Gastrocnemius medialis (tissue), 4 donors: Measurements from ENCODE around the gene TCHP.

ENCODE experiments used
- POLR2A ChIP-seq, 2 donors: fragments of 450-650 bp; IDR thresholded peaks; one replicate each; pipeline ENCODE4 v1.6.1; 2017; ENCODE audit warnings: antibody characterized with exemption in 2 of 2, mild to moderate bottlenecking in 2 of 2, moderate library complexity in 2 of 2
- TF ChIP-seq, protein P1 (sequence below), 5 experiments: fragments of 450-650 bp in 3 of 5; fragments of 200-600 bp in 2 of 5; sonication (generic) in 2 of 5; IDR thresholded peaks in 4 of 5; conservative IDR thresholded peaks in 1 of 5; 1 replicate in 4 of 5; 2 replicates in 1 of 5; pipeline ENCODE4 v1.5.1; 2016 to 2019; ENCODE audit warnings: antibody characterized with exemption in 5 of 5, mild to moderate bottlenecking in 3 of 5, moderate library complexity in 3 of 5

DNA sequence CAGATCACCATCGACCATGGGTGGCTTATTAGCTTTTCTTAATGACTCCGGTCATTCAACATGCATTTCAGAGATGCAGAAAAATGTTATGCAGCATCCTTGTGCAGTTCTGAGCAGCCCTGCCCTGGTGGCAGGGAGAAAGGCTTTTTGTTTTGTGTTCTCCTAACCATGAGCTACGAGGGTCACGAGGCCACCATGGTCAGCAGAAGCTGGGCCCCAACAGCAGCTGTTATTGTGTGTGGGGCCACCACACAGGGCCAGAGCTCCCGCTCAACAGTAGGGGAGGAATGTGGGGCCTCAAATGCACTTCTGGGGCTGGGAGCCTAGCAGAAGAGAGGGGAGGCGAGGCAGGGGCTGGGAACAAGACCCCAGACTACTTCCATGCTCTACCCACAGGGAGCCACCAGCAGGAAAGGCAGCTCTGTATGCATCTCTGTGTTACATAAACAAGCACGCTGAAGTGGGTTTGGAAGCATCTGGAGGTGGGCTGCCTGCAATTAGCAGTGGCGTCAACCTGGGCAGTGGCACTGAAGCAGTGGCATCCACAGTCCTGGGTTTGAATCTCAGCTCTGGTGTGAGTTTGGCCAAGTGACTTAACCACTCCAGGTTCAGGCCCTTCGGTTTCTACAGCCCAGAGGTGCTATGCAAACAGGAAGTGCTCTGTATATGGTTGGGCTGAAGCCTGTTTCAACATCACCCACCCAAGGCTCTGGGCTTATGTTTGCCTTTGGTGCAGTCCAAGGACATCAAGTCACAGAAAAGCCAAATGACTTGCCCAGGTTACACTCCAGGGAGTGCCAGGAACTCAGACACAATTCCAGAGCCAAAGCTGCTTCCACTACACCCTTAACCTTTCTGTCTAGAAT, 36.0 kb upstream of the TCHP start:
- TF ChIP-seq, protein P1, sequence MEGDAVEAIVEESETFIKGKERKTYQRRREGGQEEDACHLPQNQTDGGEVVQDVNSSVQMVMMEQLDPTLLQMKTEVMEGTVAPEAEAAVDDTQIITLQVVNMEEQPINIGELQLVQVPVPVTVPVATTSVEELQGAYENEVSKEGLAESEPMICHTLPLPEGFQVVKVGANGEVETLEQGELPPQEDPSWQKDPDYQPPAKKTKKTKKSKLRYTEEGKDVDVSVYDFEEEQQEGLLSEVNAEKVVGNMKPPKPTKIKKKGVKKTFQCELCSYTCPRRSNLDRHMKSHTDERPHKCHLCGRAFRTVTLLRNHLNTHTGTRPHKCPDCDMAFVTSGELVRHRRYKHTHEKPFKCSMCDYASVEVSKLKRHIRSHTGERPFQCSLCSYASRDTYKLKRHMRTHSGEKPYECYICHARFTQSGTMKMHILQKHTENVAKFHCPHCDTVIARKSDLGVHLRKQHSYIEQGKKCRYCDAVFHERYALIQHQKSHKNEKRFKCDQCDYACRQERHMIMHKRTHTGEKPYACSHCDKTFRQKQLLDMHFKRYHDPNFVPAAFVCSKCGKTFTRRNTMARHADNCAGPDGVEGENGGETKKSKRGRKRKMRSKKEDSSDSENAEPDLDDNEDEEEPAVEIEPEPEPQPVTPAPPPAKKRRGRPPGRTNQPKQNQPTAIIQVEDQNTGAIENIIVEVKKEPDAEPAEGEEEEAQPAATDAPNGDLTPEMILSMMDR (IDR thresholded peaks at IDR 0.05 in 4 of 5, conservative IDR thresholded peaks at IDR 0.05 in 1 of 5): no peak
- no peak for TF ChIP-seq POLR2A (IDR thresholded peaks at IDR 0.05)
